ENCODE measurements around the gene PHTF1. TPM values are rescaled to one million over a fixed set of nuclear protein-coding genes. Genes with fewer than 3 reads are reported as not detected.

PHTF1 gene
- total RNA-seq, 6 experiments from 2014 or later, result 23.3 to 27.9 (median 24.8) TPM

DNA sequence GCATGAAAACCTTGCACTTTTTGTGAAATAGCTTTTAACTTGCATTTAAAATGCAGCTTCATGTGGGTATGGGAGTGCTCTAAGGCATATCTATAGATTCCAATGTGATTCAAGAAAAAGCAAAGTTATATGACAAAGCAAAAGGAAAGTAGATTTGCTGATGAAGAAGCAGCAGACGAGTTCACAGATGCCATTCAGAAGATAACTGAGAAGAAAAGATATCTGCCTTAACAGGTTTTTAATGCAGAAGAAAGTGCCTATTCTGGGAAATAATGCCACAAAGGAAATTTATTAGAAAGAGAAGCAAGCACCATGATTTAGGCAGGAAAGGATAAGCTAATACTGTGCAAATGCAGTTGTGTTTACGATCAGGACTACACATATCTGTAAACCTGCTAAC is 68.1 kb downstream of the PHTF1 start:
- Mint-ChIP-seq H3K4me1 (ENCODE audit: low read depth) (peaks cover 9% of the 10 kb centered on the region), H3K36me3 (ENCODE audit: low read depth) (peaks cover 50% of the 10 kb centered on the region), H3K27ac (no peak overlapping the region), H3K27me3 (ENCODE audit: insufficient read depth) (no peaks in the 10 kb centered on the region), H3K4me3 (no peak overlapping the region), H3K9me3 (peaks cover 27% of the 10 kb centered on the region)
- TF ChIP-seq, protein P1, sequence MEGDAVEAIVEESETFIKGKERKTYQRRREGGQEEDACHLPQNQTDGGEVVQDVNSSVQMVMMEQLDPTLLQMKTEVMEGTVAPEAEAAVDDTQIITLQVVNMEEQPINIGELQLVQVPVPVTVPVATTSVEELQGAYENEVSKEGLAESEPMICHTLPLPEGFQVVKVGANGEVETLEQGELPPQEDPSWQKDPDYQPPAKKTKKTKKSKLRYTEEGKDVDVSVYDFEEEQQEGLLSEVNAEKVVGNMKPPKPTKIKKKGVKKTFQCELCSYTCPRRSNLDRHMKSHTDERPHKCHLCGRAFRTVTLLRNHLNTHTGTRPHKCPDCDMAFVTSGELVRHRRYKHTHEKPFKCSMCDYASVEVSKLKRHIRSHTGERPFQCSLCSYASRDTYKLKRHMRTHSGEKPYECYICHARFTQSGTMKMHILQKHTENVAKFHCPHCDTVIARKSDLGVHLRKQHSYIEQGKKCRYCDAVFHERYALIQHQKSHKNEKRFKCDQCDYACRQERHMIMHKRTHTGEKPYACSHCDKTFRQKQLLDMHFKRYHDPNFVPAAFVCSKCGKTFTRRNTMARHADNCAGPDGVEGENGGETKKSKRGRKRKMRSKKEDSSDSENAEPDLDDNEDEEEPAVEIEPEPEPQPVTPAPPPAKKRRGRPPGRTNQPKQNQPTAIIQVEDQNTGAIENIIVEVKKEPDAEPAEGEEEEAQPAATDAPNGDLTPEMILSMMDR (IDR thresholded peaks at IDR 0.05), result no peak
- no peak for DNase-seq

DNA sequence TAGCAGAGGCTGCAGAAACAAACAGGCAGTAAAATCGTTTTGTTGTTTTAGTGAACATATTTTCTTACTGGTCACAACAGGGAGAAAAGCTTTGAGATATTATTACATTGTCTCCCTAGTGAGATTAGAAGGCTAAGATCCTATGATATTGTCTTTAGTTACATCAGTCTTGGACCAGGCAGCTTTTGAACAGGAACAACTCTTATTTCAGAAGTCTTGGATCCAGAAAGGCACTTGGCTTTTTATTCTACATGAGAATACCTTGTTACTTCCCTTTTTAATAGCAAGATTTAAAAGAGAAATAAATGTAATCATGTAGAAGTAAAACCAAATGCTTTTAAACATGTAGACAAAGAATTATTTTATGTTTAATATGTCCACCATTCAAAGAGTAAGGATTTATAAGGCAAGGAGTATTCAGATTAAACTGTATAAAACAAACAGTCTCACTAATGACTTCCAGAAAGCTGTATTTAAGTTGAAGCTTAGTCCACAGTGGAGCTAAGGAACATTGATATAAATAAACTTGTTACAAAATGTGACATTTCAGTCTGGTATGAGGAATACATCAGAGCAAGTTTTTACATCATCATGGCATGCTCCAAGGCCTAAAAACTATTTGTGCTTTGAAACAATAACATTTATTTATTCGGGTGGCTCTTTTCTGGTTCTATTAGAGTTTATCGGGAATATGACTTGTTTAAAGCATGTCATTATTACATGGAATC is 72.2 kb downstream of the PHTF1 start:
- DNase-seq, result peak; percentile 41
- peaks cover 14% of the 10 kb centered on the region for H3K36me3 Mint-ChIP-seq (ENCODE audit: low read depth)
- H3K9me3 Mint-ChIP-seq, result no peaks in the 10 kb centered on the region
- H3K4me3 Mint-ChIP-seq, result no peak overlapping the region
- peak overlapping the region; percentile 43; the same call in 1 of the 2 replicates for H3K27ac Mint-ChIP-seq
- H3K4me1 Mint-ChIP-seq (ENCODE audit: low read depth), result peaks cover 24% of the 10 kb centered on the region
- TF ChIP-seq, protein P1 (IDR thresholded peaks at IDR 0.05), result no peak
- no peaks in the 10 kb centered on the region for H3K27me3 Mint-ChIP-seq (ENCODE audit: insufficient read depth)

DNA sequence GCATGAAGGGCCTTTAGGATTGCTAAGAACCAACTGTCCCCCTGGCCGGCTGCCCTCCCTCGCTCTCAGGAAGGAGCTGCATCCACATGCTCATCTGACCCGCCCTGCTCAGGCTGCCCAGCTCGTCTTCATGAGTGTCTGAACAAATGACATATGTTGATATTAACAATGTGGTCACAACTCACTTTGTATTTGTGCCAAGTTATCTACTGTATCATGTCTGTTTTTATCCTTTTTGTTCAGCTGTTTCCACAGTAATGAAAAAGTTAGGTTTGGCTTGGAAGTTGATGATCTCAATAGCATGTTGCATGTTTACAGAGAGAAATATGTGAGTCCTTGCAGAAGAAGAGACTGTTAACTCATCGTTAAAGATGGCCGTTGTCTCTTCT is 75.1 kb downstream of the PHTF1 start:
- no peak overlapping the region; the same call in 1 of the 2 replicates for H3K4me3 Mint-ChIP-seq
- peak overlapping the region; percentile 70 for H3K27ac Mint-ChIP-seq
- TF ChIP-seq, protein P1 (IDR thresholded peaks at IDR 0.05), result no peak

DNA sequence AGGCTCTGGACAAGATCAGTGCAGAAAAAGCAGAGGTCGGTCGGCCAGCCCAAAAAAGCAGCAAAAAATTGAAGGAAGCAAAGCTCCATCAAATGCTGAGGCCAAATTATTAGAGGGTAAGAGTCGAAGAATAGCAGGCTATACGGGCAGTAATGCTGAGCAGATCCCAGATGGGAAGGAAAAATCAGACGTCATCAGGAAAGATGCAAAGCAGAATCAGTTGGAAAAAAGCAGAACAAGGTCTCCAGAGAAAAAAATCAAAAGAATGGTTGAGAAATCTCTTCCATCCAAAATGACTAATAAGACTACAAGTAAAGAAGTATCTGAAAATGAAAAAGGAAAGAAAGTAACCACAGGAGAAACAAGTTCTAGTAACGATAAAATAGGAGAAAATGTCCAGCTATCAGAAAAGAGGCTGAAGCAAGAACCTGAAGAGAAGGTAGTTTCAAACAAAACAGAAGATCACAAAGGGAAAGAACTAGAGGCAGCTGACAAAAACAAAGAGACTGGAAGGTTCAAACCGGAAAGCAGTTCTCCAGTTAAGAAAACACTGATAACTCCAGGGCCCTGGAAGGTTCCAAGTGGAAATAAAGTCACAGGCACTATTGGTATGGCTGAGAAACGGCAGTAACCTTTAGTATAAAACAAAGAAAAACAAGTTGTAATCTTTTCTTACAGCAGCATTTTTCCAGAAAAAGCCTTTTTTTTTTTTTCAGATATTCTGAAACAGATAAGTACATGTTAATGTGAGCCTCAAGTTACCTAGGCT is 75.7 kb downstream of the PHTF1 start:
- peak overlapping the region; percentile 70 for H3K27ac Mint-ChIP-seq
- H3K4me3 Mint-ChIP-seq, result no peak overlapping the region
- H3K27me3 Mint-ChIP-seq (ENCODE audit: insufficient read depth), result no peaks in the 10 kb centered on the region

More for the DNA sequence above, 75.1 kb downstream of the PHTF1 start:
- Mint-ChIP-seq H3K4me1 (ENCODE audit: low read depth) (peaks cover 24% of the 10 kb centered on the region), H3K9me3 (no peaks in the 10 kb centered on the region), H3K27me3 (ENCODE audit: insufficient read depth) (no peaks in the 10 kb centered on the region), H3K36me3 (ENCODE audit: low read depth) (no peaks in the 10 kb centered on the region)
- peak; percentile 50 for DNase-seq

DNA sequence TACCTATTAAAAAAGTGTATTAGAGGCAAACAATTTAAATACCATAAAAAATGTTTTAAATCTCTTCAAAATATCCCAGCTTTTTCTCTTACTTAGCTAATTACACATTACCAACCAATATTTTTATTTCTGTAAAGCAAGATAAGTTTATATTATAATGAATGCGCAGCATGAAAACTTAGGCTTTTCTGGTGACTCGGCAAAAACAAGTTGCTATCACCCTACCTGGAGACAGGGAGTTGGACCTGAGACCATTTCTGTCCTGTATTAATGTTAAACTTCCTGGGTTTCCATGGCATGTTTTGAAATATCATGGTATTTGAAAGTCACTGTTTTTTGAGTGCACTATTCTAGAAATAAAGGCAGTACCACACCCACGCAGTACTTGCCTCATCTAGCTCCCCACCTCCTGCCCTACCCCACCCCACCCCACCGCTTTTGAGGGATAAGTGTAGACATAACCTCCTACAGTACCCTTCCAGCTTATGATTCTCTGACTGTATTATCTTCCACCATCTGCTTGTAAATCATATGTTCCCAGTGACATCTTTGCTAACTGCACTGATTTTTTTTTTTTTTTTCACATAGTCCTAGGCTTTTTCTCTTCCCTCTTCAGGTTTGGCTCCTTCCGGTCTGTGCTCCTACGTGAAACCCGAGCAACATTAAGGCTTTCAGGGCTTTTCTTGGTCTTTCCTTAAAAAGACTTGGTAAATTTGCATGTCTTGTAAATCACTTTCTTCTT is 77.5 kb downstream of the PHTF1 start:
- H3K4me3 Mint-ChIP-seq, result no peak overlapping the region
- H3K27ac Mint-ChIP-seq, result no peak overlapping the region
- no peaks in the 10 kb centered on the region for H3K27me3 Mint-ChIP-seq (ENCODE audit: insufficient read depth)
- peaks cover 31% of the 10 kb centered on the region for H3K4me1 Mint-ChIP-seq (ENCODE audit: low read depth)
- no peak for DNase-seq
- TF ChIP-seq, protein P1 (IDR thresholded peaks at IDR 0.05), result no peak
- no peaks in the 10 kb centered on the region for H3K36me3 Mint-ChIP-seq (ENCODE audit: low read depth)
- no peaks in the 10 kb centered on the region for H3K9me3 Mint-ChIP-seq

More for the DNA sequence above, 75.7 kb downstream of the PHTF1 start:
- Mint-ChIP-seq H3K9me3 (no peaks in the 10 kb centered on the region), H3K36me3 (ENCODE audit: low read depth) (no peaks in the 10 kb centered on the region), H3K4me1 (ENCODE audit: low read depth) (peaks cover 24% of the 10 kb centered on the region)
- TF ChIP-seq, protein P1 (IDR thresholded peaks at IDR 0.05), result no peak
- DNase-seq, result no peak

Measured in HFFc6 (cell line).